ENCODE data around the gene DLX1.
"Not testable (repeated sequence)": the region's sequence is repeated elsewhere in the genome, so short reads cannot be mapped to it uniquely, and the experiment has no call there.

Gene DLX1

DNA sequence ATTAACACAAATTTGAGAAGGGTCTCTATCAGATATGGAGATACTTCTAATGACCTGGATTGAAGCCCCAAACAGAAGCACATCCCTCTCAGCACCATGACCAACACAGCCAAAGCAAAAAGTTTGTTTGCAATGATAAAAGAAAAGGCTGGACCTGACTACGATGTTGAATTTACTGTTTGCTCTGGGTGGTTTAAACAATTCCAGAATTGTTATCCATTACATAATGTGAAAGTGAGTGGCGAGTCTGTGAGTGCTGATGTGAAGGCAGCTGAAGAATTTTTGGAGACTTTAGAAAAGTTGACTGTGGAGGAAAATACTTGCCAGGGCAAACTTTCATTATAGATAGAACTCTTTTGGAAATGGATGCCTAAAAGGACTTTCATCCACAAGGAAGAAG is 34.8 kb downstream of the DLX1 start:
- no peak for DNase-seq

DNA sequence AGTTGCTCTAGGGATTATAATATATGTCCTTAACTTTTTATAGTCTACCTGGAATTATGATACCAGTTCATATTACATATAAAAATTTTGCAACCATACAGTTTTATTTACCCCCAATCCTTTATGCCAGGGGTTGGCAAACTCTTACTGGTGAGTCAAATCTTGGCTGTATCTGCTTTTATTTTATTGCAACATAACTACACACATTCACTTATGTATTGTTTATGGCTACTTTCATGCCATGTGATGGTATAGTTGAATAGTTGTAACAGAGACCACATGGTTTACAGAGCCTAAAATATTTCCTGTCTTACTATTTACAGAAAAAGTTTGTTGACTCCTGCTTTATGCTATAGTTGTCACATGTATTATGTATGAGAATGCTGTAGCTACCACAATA is 43.2 kb downstream of the DLX1 start:
- no peak for DNase-seq

DNA sequence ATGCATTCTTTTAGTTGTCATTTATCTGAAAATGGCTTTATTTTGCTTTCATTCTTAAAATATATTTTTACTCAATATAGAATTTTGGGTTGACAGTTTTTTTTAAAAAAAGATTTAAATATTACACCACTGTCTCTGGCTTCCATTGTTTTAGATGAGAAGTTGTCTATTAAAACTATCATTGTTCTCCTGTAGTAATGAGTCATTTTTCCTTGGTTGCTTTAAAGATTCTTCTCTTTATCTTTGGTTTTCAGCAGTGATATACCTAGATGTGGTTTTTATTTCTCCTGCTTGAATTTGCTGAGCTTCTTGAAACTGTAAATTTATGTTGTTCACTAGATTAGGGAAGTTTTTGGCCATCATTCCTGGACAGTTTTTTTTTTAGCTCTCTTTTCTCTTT is 44.1 kb downstream of the DLX1 start:
- DNase-seq = no peak

DNA sequence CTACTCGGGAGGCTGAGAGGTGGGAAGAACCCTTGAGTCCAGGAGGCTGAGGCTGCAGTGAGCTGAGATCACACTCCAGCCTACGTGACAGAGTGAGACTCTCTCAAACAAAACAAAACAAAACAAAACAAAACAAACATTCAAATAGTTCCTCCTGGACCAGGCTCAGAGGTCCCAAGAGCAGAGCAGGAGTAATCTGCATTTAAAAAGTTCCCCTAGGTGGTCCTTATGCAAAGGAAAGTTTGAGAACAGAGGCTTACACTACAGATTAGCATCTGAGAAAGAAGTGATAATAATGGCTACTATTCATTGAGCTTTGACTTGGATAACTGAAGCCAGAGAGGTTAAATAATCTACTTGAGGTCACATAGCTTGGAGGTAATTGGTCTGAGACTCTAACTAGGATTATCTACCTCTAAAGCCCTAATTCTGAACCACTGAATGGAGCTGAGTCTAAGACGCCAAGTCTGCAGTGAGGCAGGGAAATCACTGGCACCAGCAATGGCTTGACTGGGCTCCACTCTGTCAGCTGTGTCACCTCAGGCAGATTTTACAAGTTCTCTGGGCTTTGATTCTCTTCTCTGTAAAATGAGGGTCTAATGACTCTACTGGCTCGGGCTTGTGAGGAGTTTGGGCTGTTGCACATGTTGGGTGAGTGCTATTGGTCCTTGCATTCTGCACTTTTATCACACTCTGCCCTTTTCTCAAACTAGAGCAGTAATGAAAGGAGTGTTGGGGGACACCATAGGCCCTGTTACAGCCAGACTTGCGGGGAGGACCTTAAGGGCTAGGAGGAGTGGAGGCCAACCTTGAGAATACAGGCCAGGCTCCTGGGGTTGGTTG is 46.6 kb downstream of the DLX1 start:
- no peak for DNase-seq

DNA sequence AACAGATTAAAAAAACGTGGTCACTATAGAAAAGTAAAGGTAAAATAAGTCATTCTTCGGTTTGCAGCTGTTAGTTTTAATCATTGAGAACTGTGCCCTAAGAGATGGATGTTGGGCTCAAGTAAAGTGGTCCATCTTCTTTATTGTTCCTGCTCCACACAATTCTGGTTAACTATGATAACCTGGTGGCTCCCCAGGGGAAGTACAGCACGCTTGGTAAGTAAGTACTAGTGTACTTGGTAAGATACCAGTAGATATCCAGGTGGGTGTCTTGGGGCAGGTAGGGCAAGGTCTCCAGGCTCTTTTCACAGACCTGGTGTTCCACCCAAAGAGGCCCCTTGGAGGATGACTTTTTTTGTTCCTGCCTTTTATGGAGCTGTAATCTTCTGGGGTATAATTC is 49.0 kb downstream of the DLX1 start:
- DNase-seq = no peak

DNA sequence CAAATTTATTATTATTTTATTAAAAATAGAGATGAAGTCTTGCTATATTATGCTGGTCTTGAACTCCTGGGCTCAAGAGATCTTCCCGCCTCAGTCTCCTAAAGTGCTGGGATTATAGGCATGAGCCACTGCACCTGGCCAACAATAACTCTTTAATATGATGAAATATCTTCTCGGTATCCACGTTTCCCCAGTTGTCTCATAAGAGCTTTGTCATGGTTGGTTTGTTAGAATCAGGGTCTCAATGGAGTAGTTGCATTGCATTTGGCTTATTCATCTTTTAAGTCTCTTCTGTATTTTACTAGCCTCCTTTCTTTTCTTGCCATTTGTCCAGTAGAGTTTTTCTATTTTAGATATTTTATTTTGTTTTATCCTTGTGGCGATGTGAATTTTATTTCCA is 50.1 kb downstream of the DLX1 start:
- no peak for DNase-seq

DNA sequence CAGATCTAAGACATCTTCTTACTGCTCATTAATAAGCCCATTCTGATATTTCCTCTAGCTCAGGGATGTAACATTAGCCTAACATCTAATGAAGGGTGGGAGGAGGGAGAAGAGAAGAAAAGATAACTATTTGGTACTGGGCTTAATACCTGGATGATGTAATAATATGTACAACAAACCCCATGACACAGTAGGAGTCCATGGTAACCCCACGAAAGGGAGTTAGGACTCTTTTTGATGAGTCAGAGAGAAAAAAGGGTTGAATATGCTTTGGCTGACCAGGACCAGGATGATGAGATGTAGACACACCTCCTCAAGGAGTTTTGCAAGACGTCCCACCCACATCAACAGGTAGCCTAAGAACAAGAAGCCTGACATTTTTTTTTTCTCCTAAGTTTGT is 51.8 kb downstream of the DLX1 start:
- DNase-seq = no peak

DNA sequence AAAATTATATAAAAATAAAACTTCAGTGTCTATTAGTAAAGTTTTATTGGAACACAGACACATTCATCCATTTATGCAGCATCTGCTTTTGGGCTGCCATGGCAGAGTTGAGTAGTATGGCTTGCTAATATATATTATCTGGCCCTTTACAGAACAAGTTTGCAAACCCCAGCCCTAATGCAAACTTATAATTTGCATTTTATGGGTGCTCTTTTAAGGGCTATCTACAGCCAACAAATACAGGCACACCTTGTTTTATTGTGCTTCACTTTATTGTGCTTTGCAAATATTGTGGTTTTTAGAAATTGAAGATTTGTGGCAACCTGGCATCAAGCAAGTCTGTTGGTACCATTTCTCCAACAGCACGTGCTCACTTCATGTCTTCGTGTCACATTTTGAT is 52.6 kb downstream of the DLX1 start:
- DNase-seq = no peak

DNA sequence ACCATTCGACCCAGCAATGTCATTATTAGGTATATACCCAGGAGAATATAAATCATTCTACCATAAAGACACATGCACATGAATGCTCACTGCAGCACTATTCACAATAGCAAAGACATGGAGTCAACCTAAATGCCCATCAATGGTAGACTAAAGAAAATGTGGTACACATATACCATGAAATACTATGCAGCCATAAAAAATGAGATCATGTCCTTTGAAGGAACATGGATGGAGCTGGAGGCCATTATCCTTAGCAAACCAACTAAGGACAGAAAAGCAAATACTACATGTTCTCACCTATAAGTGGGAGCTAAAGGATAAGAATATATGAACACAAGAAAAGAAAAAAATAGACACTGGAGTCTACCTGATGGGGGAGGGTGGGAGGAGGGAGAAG is 53.4 kb downstream of the DLX1 start:
- not testable (repeated sequence) for DNase-seq

Measured in eye (tissue), 1 donor.